Fibroblast of mammary gland (primary cell): Measurements from ENCODE around the gene CAMK1D.
"Not testable (repeated sequence)": the region's sequence is repeated elsewhere in the genome, so short reads cannot be mapped to it uniquely, and the experiment has no call there.

Experiments used
- DNase-seq: peaks from one replicate; pipeline ENCODE4 v3.0.0-alpha.2; 2010; ENCODE audit warnings: low read depth
- H3K4me3 ChIP-seq: 2 replicates; pipeline ENCODE4 v1.5.1; 2011; ENCODE audit warnings: low read depth, mild to moderate bottlenecking, low read length, moderate library complexity; ENCODE audit not compliant: control insufficient read depth
- TF ChIP-seq, protein P1 (sequence below): conservative IDR thresholded peaks from 2 replicates; pipeline ENCODE4 v1.5.1; 2011; ENCODE audit warnings: low read depth, low read length, inconsistent platforms; ENCODE audit not compliant: control insufficient read depth, insufficient read depth

CAMK1D gene

GRCh38 chr10:12332572-12333379 is 16.6 kb upstream of the CAMK1D start:
- DNase-seq: no peak
- no peak overlapping the region for H3K4me3 ChIP-seq
- TF ChIP-seq, protein P1, sequence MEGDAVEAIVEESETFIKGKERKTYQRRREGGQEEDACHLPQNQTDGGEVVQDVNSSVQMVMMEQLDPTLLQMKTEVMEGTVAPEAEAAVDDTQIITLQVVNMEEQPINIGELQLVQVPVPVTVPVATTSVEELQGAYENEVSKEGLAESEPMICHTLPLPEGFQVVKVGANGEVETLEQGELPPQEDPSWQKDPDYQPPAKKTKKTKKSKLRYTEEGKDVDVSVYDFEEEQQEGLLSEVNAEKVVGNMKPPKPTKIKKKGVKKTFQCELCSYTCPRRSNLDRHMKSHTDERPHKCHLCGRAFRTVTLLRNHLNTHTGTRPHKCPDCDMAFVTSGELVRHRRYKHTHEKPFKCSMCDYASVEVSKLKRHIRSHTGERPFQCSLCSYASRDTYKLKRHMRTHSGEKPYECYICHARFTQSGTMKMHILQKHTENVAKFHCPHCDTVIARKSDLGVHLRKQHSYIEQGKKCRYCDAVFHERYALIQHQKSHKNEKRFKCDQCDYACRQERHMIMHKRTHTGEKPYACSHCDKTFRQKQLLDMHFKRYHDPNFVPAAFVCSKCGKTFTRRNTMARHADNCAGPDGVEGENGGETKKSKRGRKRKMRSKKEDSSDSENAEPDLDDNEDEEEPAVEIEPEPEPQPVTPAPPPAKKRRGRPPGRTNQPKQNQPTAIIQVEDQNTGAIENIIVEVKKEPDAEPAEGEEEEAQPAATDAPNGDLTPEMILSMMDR: no peak

GRCh38 chr10:12333380-12334185 is 15.8 kb upstream of the CAMK1D start:
- peak; percentile 95 for DNase-seq
- H3K4me3 ChIP-seq: no peak overlapping the region
- TF ChIP-seq, protein P1: no peak

DNA sequence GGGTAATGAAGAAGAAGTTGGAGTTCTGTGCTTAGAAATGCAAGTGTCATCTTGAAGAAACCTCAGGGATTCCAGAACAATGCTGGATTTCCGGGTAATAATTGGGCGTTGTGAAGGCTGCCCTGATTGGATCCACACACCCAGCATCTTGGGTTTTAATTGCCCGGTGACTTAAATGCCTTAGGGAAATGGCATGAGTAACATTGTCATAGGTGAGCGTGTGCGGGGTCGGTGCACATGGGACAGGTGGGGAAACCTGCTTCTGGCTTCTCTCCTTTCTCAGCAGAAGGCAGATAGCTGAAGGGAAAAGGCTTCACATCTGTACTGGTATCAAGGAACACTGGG is 15.2 kb upstream of the CAMK1D start:
- no peak for DNase-seq
- H3K4me3 ChIP-seq: no peak overlapping the region
- TF ChIP-seq, protein P1: no peak

DNA sequence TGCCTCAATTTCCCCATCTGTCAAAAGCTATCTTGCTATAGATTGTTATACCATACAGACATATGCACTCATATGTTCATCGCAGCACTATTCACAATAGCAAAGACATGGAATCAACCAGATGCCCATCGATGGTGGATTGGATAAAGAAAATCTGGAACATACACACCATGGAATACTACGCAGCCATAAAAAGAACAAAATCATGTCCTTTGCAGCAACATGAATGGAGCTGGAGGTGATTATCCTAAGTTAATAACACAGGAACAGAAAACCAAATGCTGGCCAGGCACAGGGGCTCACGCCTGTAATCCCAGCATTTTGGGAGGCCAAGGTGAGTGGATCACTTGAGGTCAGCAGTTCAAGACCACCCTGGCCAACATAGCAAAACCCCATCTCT is 14.2 kb upstream of the CAMK1D start:
- DNase-seq, H3K4me3 ChIP-seq: not testable (repeated sequence)

DNA sequence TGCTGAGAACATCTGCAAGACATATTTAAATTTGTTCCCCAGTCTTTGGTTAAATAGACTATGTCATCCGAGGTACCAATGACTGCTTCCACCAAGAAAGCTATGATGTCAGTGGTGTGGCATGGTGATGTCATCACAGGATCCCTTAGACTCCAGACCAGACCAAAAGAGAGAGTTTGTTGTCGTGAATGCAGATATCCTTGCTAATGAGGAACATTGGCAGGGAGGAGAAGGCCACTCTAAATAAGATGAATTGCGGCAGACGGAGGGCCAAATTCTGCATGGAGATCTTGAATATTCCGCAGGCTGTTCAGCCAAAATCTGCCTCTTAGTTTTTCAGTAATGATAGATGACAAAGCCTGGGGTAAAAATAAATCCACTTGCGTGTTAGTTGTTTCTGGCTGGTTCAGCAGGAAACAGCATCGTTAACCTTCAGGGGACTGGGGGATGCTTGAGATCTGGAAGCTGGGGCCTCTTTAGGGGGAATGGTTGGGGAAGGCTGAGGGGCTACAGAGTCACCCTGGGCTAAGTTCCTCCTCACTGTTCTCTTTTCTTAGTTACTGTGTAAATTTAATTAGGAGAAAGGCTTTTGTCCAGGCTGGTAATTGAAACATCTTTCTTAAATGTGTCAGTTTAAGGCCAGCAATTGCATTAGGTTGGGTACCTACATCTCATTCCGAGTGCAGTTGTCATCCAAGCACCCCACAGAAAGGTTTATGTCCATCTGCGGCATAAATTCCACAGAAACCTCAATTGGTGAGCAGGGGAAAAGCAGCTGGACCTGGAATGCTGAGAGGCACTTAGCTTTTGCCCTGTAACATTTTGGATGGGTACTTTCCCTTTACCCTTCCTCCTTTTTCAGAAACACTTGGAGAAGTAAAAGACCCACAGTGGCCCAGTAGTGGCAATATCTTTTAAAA is 11.6 kb upstream of the CAMK1D start:
- no peak for DNase-seq
- H3K4me3 ChIP-seq: no peak overlapping the region
- TF ChIP-seq, protein P1: no peak

GRCh38 chr10:12338981-12339380 is 10.4 kb upstream of the CAMK1D start:
- no peak for DNase-seq
- TF ChIP-seq, protein P1: no peak
- no peak overlapping the region for H3K4me3 ChIP-seq
